Measurements from ENCODE around the gene MTRF1.
"Not testable (repeated sequence)": the region's sequence is repeated elsewhere in the genome, so short reads cannot be mapped to it uniquely, and the experiment has no call there.

MTRF1 gene

DNA sequence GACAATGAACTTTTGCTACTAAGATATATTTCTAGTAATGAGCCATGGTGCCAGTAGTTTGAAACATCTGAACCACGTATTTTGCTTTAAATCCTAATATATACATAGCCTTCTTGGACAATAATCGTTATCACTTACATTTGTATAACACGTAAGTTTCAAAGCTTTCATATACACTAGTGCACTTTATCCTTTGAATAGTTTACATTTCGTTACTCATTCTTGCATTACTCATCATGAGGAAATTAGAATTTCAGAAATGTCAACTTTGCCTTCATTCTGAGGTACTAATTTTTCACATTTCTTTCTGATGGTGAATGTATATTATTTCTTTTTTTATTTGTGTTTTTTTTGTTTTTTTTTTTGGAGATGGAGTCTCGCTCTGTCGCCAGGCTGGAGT lies 74.8 kb downstream of the MTRF1 start:
- DNase-seq, result no peak
- intact Hi-C loops (cut with DNase I), result no loop called here

DNA sequence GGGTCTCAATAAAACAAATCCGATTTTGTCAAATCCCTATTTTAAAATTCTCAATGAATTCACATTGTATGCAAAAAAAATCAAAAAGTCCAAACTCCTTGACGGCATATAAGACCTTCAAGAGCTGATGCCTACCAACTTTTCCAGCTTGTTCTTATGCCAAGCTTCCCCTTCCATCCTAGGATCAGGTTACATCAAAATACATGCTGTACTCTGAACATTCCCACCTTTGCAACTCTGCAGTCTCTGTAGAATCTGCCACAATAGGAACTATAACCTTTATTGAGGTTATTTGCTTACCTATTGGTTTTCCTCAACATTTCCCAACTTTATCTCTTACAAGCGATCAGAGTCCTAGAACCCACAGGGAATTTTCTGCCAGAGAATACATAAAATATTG lies 76.9 kb downstream of the MTRF1 start:
- no peak for DNase-seq
- intact Hi-C loops (cut with DNase I), result no loop called here

DNA sequence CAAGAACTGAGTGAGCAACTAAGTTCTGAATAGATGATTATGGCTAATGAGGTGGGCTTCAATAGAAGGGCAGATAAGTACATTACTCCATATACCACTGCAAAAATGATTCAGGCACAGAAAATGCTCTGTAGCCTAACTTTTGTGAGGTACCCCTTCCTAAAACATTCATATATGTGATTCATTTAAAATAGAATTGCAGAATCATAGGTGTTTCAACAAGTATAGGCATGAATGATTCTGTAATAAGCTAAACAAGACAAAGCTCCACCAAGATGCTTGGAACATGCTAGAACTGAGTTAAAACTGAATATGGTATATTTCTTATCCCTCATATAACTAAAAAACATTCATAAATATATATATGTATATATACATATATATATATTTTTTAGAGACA lies 81.1 kb downstream of the MTRF1 start:
- intact Hi-C loops (cut with DNase I), result no loop called here
- no peak for DNase-seq

DNA sequence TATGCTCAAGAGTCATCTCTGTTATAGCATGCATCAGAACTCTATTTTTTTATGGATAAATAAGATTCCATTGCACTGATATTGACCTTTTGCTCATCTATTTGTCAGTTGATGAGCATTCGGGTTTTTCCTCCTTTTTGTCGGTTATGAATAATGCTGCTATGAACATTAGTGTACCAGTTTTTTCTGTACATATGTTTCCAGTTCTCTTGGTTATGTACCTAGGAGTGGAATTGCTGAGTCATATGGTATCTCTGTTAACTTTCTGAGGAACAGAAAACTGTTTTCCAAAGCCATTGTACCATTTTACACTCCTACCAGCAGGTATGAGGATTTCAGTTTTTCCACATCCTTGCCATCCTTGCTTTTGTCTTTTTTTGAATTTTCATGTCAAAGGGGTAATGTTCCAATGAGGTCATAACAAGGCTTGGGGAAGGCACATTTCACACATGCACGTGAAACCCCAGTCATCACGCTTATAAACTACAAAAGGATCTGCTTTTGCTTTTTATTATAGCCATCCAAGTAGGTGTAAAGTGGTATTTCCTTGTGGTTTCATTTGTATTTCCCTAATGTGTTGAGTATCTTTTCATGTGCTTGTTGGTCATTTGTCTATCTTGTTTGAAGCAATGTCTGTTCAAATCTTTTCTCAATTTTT lies 83.7 kb downstream of the MTRF1 start:
- intact Hi-C loops (cut with DNase I), result no loop called here
- DNase-seq, result no peak

DNA sequence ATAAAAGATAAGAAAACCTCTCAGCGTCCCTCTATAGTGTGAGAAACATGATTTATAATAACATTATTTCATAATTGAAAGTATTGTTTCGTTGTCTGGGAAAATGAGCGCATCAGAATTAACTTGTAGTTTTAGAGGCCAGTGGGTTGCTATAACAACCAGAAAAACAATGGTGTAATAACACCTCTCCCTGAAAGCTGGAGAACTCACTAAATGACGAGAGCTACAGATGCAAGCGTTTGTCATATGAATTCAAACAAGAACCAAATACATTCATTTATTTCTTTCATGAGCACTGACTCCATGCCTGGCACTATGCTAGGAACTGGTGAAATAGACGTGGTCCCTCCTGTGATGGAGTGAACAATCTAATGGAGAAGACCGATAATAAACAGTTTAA lies 85.3 kb downstream of the MTRF1 start:
- intact Hi-C loops (cut with DNase I), result no loop called here
- no peak for DNase-seq

DNA sequence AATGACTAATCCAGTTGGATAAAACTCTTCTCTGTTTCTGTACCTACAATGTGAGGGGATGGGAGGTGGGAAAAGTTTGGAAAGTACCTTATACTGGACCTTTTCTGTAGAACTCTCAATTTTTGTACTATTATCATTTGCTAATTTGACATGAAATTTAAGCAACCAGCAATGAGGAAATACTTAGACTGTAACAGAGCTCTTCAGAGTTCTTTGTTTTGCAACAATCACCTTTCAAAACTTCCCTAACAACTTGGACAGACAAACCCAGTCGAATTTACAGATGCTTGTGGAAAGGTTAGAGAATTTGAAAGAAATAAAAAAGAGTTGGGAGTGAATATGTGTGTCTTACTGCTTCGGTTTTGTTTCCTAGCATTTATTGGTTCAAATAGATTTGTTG lies 85.8 kb downstream of the MTRF1 start:
- intact Hi-C loops (cut with DNase I), result no loop called here

DNA sequence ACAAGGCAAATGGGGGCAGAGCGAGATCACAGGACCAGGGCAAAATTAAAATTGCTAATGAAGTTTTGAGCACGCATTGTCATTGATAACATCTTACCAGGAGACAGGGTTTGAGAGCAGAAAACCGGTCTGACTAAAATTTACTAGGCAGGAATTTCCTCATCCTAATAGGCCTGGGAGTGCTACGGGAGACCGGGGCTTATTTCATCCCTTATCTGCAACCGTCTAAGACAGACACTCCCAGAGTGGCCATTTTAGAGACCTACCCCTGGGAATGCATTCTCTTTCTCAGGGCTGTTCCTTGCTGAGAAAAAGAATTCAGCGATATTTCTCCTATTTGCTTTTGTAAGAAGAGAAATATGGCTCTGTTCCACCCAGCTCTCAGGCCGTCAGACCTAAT lies 87.8 kb downstream of the MTRF1 start:
- intact Hi-C loops (cut with DNase I); DNase-seq: not testable (repeated sequence)

More for the DNA sequence above, 85.8 kb downstream of the MTRF1 start:
- DNase-seq, result no peak

Data from posterior cingulate gyrus (tissue), 11 donors.